GM13976 (cell line): ENCODE measurements around the gene NELFA.

Source experiments
- DNase-seq: peaks from one replicate; pipeline ENCODE4 v3.0.0; 2012; ENCODE audit warnings: low spot score
- in situ Hi-C: fragments of 300-500 bp; cut with MboI; formaldehyde crosslinking; loops from one replicate; pipeline ENCODE4 v1.12.0; 2022; ENCODE audit warnings: low sequenced_read_pairs, mixed read lengths, inconsistent platforms; ENCODE audit not compliant: unreplicated experiment
- TF ChIP-seq, protein P1 (sequence below): IDR thresholded peaks from 2 replicates; pipeline ENCODE4 v1.5.1; 2012; ENCODE audit warnings: borderline replicate concordance, mild to moderate bottlenecking; ENCODE audit not compliant: insufficient read depth; ENCODE audit errors: extremely low read depth, missing control alignments, control extremely low read depth

NELFA gene

GRCh38 chr4:2048831-2049230, 40.1 kb upstream of the NELFA start:
- TF ChIP-seq, protein P1, sequence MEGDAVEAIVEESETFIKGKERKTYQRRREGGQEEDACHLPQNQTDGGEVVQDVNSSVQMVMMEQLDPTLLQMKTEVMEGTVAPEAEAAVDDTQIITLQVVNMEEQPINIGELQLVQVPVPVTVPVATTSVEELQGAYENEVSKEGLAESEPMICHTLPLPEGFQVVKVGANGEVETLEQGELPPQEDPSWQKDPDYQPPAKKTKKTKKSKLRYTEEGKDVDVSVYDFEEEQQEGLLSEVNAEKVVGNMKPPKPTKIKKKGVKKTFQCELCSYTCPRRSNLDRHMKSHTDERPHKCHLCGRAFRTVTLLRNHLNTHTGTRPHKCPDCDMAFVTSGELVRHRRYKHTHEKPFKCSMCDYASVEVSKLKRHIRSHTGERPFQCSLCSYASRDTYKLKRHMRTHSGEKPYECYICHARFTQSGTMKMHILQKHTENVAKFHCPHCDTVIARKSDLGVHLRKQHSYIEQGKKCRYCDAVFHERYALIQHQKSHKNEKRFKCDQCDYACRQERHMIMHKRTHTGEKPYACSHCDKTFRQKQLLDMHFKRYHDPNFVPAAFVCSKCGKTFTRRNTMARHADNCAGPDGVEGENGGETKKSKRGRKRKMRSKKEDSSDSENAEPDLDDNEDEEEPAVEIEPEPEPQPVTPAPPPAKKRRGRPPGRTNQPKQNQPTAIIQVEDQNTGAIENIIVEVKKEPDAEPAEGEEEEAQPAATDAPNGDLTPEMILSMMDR = no peak
- DNase-seq = no peak
- in situ Hi-C loops = no loop called here

DNA sequence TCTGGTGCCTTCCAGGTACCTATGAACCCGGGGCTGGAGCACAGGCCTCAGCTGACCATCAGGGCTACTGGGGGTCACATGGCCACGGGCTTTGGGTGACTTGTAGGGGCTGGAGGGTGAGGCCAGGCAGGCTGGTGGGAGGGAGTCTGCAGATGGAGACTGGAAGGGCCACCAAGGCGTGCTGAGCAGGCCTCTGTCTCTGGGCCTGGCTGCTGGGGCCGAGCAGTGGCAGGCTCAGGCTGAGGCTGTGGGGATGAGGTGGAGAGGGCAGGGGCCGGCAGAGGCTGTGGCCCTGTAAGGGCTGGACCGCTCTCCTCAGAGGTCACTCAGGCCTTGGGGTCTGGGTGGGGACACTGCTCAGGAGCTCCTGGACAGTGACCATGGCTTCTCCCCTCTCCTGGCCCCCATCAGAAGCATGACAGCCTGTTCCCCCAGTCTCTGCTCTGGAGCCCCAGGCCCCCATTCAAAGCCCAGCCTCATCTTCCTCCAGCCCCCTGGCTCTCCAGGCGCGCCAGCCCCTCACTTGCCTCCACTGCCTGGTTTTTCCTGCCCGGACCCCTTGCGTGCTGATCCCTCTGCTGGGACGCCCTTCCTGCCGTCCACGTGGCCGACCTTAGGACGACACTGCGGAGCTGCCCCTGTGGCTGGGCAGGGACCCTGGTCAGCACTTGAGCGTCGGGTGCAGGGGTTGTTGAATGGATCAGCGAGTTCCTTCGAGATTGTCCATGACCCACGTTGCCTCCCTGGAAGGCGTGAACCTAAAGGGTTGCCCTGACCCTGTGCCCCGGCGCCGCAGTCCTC, 39.2 kb upstream of the NELFA start:
- in situ Hi-C loops = no loop called here
- no peak for DNase-seq
- TF ChIP-seq, protein P1 = no peak

- TF ChIP-seq, protein P1 = no peak
- in situ Hi-C loops = no loop called here
- peak; percentile 15 for DNase-seq
Observed at GRCh38 chr4:2047031-2047660, 38.4 kb upstream of the NELFA start.

DNA sequence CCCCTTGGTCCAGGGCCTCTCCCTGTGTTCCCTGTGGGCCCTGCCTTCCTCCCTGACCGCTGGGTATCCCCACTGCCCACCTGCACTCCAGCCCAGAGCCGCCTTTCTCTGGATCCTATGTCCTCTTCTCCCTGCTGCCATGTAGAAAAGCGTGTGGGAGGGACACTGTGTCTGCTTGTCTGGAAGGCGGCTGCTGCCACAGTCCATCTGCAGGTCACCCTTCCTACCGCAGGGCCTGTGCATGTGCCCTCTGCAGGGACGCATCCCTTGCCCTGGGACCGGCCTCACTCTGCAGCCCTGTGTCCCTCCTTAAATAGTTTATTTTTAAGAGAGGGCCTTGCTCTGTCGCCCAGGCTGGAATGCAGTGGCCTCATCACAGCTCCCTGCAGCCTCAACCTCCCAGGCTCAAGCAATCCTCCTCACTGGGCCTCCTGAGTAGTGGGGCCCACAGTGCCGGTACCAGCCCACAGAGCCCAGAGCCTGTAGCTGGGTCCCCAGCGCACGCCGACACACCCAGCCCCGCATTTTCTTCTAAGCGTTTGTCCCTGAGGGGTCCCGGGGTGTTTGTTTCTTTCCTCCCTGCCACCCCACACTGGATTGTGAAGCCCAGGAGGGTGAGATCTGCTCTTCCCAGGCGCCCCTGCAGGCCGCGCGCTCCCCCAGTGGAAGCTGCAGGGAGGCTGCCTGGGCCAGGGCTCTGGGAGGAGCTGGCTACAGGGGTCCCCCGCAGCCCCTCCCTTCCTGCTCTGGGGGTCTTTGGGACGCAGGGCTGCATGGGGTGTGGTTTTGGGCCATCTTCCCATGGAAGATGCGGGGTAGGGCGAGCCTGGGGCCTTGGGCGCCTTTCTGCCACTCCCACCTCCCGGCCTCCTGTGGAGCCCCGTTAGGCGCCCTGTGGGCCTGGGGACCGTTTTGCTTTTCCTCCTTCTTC, 37.5 kb upstream of the NELFA start:
- in situ Hi-C loops = no loop called here
- TF ChIP-seq, protein P1 = no peak
- DNase-seq = peak; percentile 36

DNA sequence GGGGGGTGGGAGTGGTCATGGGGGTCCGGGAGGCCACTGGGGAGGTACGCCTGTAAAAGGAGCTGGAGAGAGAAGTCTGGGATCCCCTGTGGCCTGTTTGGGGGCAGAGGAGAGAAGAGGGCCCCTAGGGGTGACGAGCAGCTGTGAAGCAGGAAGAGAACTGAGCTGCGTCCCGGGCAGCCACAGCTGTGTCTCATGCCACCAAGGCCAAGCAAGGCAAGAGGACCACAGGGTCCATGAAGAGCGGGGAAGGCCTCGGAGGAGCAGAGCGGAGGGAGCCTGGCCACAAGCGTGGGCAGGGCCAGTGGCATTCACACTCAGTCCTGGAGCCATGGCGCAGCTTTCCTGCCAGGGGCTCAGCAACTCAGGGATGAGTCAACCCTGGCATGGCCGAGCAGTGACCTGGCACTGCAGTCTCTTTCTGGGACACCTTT, 36.8 kb upstream of the NELFA start:
- DNase-seq = no peak
- in situ Hi-C loops = no loop called here
- TF ChIP-seq, protein P1 = no peak
